Gastroesophageal sphincter (tissue), 4 donors: ENCODE measurements around the gene BRS3. TPM values are rescaled to one million over a fixed set of nuclear protein-coding genes. Genes with fewer than 3 reads are reported as not detected.

Source experiments
- ATAC-seq: fragments of 150-250 bp; one replicate; pipeline ENCODE4 v1.9.1; 2016; ENCODE audit warnings: mild to moderate bottlenecking, moderate library complexity
- H3K27ac ChIP-seq, 4 donors: fragments of 200-600 bp; sonication (generic) in 3 of 4; 1 replicate in 3 of 4; 2 replicates in 1 of 4; pipeline ENCODE4 v1.5.1; 2016 to 2019
- H3K27me3 ChIP-seq: fragments of 200-600 bp; sonication (generic); one replicate; pipeline ENCODE4 v1.5.1; 2019
- H3K36me3 ChIP-seq, 2 donors: fragments of 200-600 bp; sonication (generic); one replicate each; pipeline ENCODE4 v1.5.1; 2019; ENCODE audit warnings: control low read depth in 1 of 2
- H3K4me1 ChIP-seq, 3 donors: fragments of 200-600 bp; sonication (generic); 1 replicate in 2 of 3; 2 replicates in 1 of 3; pipeline ENCODE4 v1.5.1; 2016 to 2019; ENCODE audit warnings: control low read depth in 2 of 3
- H3K4me3 ChIP-seq, 2 donors: fragments of 200-600 bp; sonication (generic); one replicate each; pipeline ENCODE4 v1.5.1; 2019; ENCODE audit warnings: mild to moderate bottlenecking in 1 of 2, moderate library complexity in 1 of 2
- H3K9me3 ChIP-seq, 3 donors: fragments of 200-600 bp; sonication (generic); one replicate each; pipeline ENCODE4 v1.5.1; 2017 to 2019; ENCODE audit warnings: control low read depth in 2 of 3
- EP300 ChIP-seq: sonication (generic); formaldehyde crosslinking; IDR thresholded peaks from one replicate; pipeline ENCODE4 v1.6.1; 2017; ENCODE audit warnings: antibody characterized with exemption, mild to moderate bottlenecking
- POLR2A ChIP-seq, 2 donors: fragments of 450-650 bp; IDR thresholded peaks; one replicate each; pipeline ENCODE4 v1.6.1; 2017; ENCODE audit warnings: antibody characterized with exemption in 2 of 2, mild to moderate bottlenecking in 2 of 2, moderate library complexity in 1 of 2
- POLR2AphosphoS5 ChIP-seq: sonication (generic); formaldehyde crosslinking; IDR thresholded peaks from one replicate; pipeline ENCODE4 v1.6.1; 2017; ENCODE audit warnings: antibody characterized with exemption
- WGBS, 2 donors: methylation state at CpG; one replicate each; pipeline ENCODE4 v1.1.5; 2018; ENCODE audit warnings: low coverage in 1 of 2; 5-methylcytosine and 5-hydroxymethylcytosine counted together
- total RNA-seq, 4 donors: library from RNA; depleted of rRNA; stranded (reverse); fragments of >200 nt; gene quantifications; one replicate each; pipeline ENCODE4 v1.1.0, GENCODE V29; 2016
- TF ChIP-seq, protein P1 (sequence below), 4 experiments: fragments of 200-600 bp in 2 of 4; fragments of 450-650 bp in 2 of 4; sonication (generic) in 1 of 4; IDR thresholded peaks; one replicate each; pipeline ENCODE4 v1.5.1; 2017 to 2019; ENCODE audit warnings: antibody characterized with exemption in 4 of 4, mild to moderate bottlenecking in 2 of 4, moderate library complexity in 2 of 4

The BRS3 gene
- total RNA-seq, 4 donors from 2014 or later: not detected

DNA sequence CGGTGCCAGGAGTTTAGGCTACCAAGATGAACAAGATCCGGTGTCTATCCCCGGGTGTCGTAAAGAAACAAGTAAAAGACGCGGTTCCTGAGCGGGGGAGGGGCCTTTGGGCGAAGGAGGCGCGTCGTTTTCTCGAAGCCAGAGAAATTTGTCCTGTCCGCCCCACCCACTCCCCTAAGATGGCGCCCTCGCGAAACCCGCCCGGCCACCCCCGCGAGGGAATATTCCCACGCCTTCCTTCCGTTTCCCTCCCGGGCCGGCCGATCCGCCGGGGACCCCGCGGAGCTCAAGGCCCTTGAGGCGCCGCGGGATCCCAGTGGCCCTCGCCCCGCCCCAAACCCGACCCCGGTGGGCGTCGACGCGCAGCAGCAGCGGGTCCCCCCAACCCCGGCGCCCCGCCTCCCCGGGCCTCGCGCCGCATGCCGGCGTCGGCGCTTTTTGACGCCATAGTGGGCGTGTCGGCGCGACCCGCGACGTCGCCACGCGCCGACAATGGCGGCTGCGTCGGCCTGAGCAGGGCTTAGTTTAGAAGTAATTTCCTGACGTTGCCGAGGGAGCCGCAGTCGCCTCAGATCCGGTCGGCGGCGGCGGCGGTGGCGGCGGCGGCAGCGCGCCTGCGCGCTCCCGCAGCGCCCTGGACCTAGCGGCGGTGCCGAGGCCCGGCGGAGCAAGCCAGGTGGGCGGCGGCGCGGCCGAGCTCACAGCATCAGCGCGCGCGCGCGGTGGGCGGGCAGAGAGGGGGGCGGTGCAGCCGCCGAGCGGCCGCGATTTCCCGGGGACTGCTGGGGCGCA, 9.2 kb downstream of the BRS3 start:
- H3K27me3 ChIP-seq: no peaks in the 10 kb centered on the region
- H3K4me3 ChIP-seq: peak overlapping the region; percentile 67 to 87
- peaks cover 0 to 19% of the 10 kb centered on the region in 2 donors for H3K36me3 ChIP-seq
- no peaks in the 10 kb centered on the region for H3K9me3 ChIP-seq
- whole genome bisulfite sequencing, 2 donors: no CpG with 5 or more reads among the region's 111 CpGs
- peak; percentile 94 for ATAC-seq
- H3K4me1 ChIP-seq: peaks cover 0 to 16% (median 0%) of the 10 kb centered on the region in 3 donors
- H3K27ac ChIP-seq: peak overlapping the region; percentile 93 to 98 (median 96)
- TF ChIP-seq EP300 (no peak), POLR2A (IDR thresholded peaks at IDR 0.05) (peak in 1 of 2 donors; percentile 27), POLR2AphosphoS5 (peak; percentile 21)
- TF ChIP-seq, protein P1, sequence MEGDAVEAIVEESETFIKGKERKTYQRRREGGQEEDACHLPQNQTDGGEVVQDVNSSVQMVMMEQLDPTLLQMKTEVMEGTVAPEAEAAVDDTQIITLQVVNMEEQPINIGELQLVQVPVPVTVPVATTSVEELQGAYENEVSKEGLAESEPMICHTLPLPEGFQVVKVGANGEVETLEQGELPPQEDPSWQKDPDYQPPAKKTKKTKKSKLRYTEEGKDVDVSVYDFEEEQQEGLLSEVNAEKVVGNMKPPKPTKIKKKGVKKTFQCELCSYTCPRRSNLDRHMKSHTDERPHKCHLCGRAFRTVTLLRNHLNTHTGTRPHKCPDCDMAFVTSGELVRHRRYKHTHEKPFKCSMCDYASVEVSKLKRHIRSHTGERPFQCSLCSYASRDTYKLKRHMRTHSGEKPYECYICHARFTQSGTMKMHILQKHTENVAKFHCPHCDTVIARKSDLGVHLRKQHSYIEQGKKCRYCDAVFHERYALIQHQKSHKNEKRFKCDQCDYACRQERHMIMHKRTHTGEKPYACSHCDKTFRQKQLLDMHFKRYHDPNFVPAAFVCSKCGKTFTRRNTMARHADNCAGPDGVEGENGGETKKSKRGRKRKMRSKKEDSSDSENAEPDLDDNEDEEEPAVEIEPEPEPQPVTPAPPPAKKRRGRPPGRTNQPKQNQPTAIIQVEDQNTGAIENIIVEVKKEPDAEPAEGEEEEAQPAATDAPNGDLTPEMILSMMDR (IDR thresholded peaks at IDR 0.05): no peak

GRCh38 chrX:136497556-136498052, 9.9 kb downstream of the BRS3 start, which contains the start of gene HTATSF1:
TSS of gene HTATSF1 (plus strand) at chrX:136497592. CDS start at chrX:136497685, 93 bp downstream.
- Histone ChIP-seq H3K36me3 (peaks cover 0 to 24% of the 10 kb centered on the region in 2 donors), H3K9me3 (no peaks in the 10 kb centered on the region), H3K4me3 (peak within 1 kb of the TSS; percentile 67 to 87), H3K27ac (peak within 1 kb of the TSS; percentile 93 to 98 (median 96)), H3K4me1 (peaks cover 0 to 16% (median 0%) of the 10 kb centered on the region in 3 donors), H3K27me3 (no peaks in the 10 kb centered on the region)
- peak; percentile 4 for ATAC-seq
- WGBS, 2 donors: 0 to 37% methylated on average over 2 to 4 of the region's 35 CpGs
- peak; percentile 34 for TF ChIP-seq POLR2AphosphoS5
- TF ChIP-seq, protein P1 (IDR thresholded peaks at IDR 0.05): no peak

DNA sequence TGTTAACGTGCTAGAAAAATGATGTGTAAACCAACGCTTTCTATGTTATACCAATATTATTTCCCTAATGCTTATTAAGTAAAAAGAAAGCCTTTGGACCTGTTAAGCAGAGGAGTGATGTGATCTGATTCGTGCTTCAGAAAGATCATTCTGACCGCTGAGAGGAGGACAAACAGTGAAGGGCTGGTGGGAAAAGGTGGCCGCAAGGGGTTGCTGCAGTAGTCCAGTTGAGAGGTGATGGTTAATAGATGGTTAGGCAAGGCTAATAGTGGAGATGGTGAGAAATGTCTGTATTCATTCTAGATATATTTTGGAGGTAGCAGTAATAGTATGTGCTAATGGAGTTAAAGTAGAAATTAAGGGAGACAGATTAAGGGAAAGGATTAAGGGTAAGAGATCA, 31.3 kb downstream of the BRS3 start:
- Histone ChIP-seq H3K9me3 (no peaks in the 10 kb centered on the region), H3K4me3 (no peak overlapping the region), H3K27ac (no peak overlapping the region), H3K27me3 (no peaks in the 10 kb centered on the region), H3K4me1 (no peaks in the 10 kb centered on the region), H3K36me3 (no peaks in the 10 kb centered on the region)
- ATAC-seq: no peak
- TF ChIP-seq, protein P1 (IDR thresholded peaks at IDR 0.05): no peak
- TF ChIP-seq EP300 (no peak), POLR2A (IDR thresholded peaks at IDR 0.05) (no peak), POLR2AphosphoS5 (no peak)
- 50 to 53% methylated on average over 1 to 5 of the region's 5 CpGs for WGBS, 2 donors

DNA sequence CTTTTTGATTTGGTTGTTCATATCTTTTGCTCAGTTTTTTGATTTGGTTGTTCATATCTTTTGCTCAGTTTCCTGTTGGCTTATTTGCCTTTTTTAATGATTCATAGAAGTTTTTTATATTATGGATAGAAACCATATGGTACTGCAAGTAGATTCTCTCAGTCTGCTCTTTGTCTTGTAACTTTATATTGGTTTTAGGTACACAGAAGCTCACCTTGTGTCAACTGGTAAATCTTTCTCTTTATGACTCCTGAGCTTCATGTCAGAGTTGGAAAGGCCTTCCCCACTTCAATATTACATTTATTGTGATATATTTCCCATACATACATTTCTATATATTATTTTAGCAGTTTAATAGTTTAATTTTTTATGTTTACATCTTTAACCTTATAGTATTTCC, 36.0 kb downstream of the BRS3 start:
- Histone ChIP-seq H3K9me3 (no peaks in the 10 kb centered on the region), H3K4me3 (no peak overlapping the region), H3K27me3 (no peaks in the 10 kb centered on the region), H3K36me3 (no peaks in the 10 kb centered on the region), H3K4me1 (peaks cover 0 to 22% (median 0%) of the 10 kb centered on the region in 3 donors), H3K27ac (no peak overlapping the region)
- ATAC-seq: no peak
- TF ChIP-seq, protein P1 (IDR thresholded peaks at IDR 0.05): no peak
- TF ChIP-seq POLR2AphosphoS5 (no peak), POLR2A (IDR thresholded peaks at IDR 0.05) (no peak), EP300 (no peak)
